Thoracic aorta (tissue), 2 donors: ENCODE results near the gene PELO. TPM values are rescaled to one million over a fixed set of nuclear protein-coding genes. Genes with fewer than 3 reads are reported as not detected.

Experiments used
- ATAC-seq: fragments of 150-250 bp; one replicate; pipeline ENCODE4 v1.8.0; 2017; ENCODE audit warnings: low read depth; ENCODE audit not compliant: insufficient number of reproducible peaks, low FRiP score
- DNase-seq: peaks from one replicate; pipeline ENCODE4 v3.0.0-alpha.2; 2020; ENCODE audit warnings: low spot score
- H3K27ac ChIP-seq, 2 donors: fragments of 200-600 bp; sonication (generic); 1 replicate in 1 of 2; 2 replicates in 1 of 2; pipeline ENCODE4 v1.5.1; 2016; ENCODE audit warnings: mild to moderate bottlenecking in 2 of 2, moderate library complexity in 2 of 2
- H3K27me3 ChIP-seq: fragments of 200-600 bp; sonication (generic); replicated peaks from 2 replicates; pipeline ENCODE4 v1.6.0; 2016; ENCODE audit warnings: mild to moderate bottlenecking; ENCODE audit not compliant: insufficient read depth
- H3K36me3 ChIP-seq: fragments of 200-600 bp; sonication (generic); one replicate; pipeline ENCODE4 v1.5.1; 2016
- H3K4me1 ChIP-seq, 2 donors: fragments of 200-600 bp; sonication (generic); 1 replicate in 1 of 2; 2 replicates in 1 of 2; pipeline versions ENCODE4 v1.5.1 to v1.6.0; 2016; ENCODE audit warnings: low read depth in 2 of 2, mild to moderate bottlenecking in 1 of 2; ENCODE audit not compliant: control insufficient read depth in 1 of 2
- H3K4me3 ChIP-seq: fragments of 200-600 bp; sonication (generic); 2 replicates; pipeline ENCODE4 v1.5.1; 2016; ENCODE audit warnings: mild to moderate bottlenecking
- H3K9me3 ChIP-seq: fragments of 200-600 bp; sonication (generic); 2 replicates; pipeline ENCODE4 v1.5.1; 2016
- total RNA-seq, 2 donors: library from RNA; depleted of rRNA; stranded (reverse); fragments of >200 nt; gene quantifications; one replicate each; pipeline versions ENCODE4 v1.1.0 to v1.2.3, GENCODE V29; 2016
- TF ChIP-seq, protein P1 (sequence below): fragments of 200-600 bp; sonication (generic); IDR thresholded peaks from one replicate; pipeline ENCODE4 v1.5.1; 2019; ENCODE audit warnings: antibody characterized with exemption

PELO gene
- total RNA-seq, 2 donors from 2014 or later = 28.8 to 44.7 TPM

DNA sequence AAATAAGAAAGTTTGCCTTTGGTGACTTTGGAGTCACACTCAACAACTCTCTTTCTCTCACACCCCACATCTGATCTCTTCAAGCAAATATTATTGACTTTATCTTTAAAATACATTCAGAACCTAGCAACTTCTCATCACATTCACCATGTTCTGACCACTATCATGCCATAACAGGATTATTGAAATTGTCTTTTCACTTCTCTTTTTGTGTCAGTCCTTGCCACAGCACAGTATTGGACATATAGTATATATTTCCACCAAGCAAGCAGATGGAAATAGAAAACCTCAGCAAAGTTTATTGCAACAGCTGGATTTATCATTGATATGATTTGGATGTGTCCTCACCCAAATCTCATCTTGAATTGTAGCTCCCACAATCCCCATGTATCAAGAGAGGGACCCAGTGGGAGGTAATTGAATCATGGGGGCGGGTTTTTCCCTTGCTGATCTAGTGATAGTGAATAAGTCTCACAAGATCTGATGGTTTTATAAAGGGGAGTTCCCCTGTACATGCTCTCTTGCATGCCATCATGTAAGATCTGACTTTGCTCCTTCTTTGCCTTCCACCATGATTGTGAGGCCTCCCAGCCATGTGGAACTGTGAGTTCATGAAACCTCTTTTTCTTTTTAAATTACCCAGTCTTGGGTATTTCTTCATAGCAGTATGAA is 26.9 kb upstream of the PELO start:
- H3K4me1 ChIP-seq = no peaks in the 10 kb centered on the region
- no peaks in the 10 kb centered on the region for H3K27me3 ChIP-seq
- no peak overlapping the region for H3K27ac ChIP-seq
- no peaks in the 10 kb centered on the region for H3K9me3 ChIP-seq
- TF ChIP-seq, protein P1, sequence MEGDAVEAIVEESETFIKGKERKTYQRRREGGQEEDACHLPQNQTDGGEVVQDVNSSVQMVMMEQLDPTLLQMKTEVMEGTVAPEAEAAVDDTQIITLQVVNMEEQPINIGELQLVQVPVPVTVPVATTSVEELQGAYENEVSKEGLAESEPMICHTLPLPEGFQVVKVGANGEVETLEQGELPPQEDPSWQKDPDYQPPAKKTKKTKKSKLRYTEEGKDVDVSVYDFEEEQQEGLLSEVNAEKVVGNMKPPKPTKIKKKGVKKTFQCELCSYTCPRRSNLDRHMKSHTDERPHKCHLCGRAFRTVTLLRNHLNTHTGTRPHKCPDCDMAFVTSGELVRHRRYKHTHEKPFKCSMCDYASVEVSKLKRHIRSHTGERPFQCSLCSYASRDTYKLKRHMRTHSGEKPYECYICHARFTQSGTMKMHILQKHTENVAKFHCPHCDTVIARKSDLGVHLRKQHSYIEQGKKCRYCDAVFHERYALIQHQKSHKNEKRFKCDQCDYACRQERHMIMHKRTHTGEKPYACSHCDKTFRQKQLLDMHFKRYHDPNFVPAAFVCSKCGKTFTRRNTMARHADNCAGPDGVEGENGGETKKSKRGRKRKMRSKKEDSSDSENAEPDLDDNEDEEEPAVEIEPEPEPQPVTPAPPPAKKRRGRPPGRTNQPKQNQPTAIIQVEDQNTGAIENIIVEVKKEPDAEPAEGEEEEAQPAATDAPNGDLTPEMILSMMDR = no peak
- no peak for ATAC-seq
- H3K4me3 ChIP-seq = no peak overlapping the region
- DNase-seq = no peak
- no peaks in the 10 kb centered on the region for H3K36me3 ChIP-seq

DNA sequence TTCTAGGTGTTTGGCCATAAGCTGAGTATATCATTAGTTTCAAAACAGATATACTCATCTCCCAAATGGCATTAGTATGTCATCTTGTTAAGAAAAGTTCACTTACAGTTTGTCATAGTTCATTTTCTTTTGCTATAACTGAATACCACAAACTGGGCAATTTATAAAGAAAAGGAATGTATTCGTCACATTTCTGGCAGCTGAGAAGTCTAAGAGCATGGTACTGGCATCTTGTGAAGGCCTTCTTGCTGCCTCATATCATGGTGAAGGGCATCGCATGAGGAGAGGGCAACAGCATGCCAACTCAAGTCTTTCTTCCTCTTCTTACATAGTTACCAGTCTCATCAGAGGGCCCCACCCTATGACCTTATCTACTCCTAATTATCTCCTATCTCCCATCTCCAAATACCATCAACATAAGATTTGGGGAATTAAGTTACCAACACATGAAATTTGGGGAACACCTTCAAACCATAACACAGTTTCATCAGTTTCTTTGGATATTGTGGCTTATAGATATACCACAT is 20.4 kb upstream of the PELO start:
- Histone ChIP-seq H3K4me1 (peaks cover 0 to 11% of the 10 kb centered on the region in 2 donors), H3K36me3 (no peaks in the 10 kb centered on the region), H3K27me3 (no peaks in the 10 kb centered on the region), H3K9me3 (no peaks in the 10 kb centered on the region), H3K4me3 (no peak overlapping the region), H3K27ac (no peak overlapping the region)
- TF ChIP-seq, protein P1 = no peak
- ATAC-seq = no peak
- DNase-seq = no peak

DNA sequence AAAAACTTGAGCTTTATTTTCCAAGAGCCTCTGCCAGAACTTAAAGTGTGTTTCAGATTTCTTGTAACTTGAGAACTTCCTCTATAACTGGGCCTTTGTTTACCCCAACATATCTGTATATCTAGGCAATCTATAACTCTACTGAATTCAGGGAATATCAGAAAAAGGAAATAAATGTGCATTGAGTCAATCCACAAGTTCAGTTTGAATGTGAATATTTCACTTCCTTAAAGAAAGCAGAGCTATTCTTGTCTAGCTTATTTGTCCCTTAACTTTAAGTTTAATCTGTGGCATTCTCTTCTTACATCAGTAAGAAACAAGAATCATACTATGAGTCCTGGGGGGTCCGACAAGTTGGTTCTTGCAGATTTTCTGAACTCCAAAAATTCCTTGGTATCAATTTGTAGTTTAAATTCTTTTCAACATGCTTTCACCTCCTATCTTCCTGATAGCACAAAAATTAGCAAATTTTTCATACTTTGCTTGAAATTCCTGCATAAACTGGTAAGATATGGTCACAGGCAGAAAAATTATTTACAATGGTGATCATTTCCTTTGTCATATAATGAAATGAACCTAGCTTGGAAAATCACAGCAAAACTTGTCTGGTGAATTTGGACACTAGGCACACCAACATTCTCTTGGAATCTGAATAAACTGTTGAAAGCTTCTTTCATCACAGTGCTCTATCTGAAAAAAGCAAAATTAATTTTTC is 19.8 kb upstream of the PELO start:
- TF ChIP-seq, protein P1 = no peak
- DNase-seq = no peak
- no peak for ATAC-seq
- Histone ChIP-seq H3K27me3 (no peaks in the 10 kb centered on the region), H3K4me3 (no peak overlapping the region), H3K36me3 (no peaks in the 10 kb centered on the region), H3K4me1 (peaks cover 0 to 11% of the 10 kb centered on the region in 2 donors), H3K9me3 (no peaks in the 10 kb centered on the region), H3K27ac (no peak overlapping the region)

DNA sequence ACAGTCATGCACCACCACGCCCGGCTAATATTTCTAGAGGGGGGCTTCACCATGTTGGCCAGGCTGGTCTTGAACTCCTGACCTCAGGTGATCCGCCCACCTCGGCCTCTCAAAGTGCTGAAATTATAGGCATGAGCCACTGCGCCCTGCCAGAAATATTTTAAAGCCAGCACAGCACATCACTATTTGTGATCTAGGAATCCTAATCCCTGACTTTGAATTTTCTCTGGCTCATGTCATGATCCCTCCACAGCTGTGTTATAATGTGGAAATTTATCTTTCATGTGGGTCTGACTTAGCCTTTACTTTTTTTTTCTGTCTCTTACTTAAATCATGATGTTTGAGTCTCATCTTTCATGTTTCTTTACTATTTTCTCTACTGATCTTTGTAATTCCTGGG is 18.7 kb upstream of the PELO start:
- Histone ChIP-seq H3K4me3 (no peak overlapping the region), H3K27me3 (no peaks in the 10 kb centered on the region), H3K27ac (no peak overlapping the region), H3K9me3 (no peaks in the 10 kb centered on the region), H3K36me3 (no peaks in the 10 kb centered on the region), H3K4me1 (peaks cover 0 to 11% of the 10 kb centered on the region in 2 donors)
- ATAC-seq (no peak), DNase-seq (no peak)
- TF ChIP-seq, protein P1 = no peak

DNA sequence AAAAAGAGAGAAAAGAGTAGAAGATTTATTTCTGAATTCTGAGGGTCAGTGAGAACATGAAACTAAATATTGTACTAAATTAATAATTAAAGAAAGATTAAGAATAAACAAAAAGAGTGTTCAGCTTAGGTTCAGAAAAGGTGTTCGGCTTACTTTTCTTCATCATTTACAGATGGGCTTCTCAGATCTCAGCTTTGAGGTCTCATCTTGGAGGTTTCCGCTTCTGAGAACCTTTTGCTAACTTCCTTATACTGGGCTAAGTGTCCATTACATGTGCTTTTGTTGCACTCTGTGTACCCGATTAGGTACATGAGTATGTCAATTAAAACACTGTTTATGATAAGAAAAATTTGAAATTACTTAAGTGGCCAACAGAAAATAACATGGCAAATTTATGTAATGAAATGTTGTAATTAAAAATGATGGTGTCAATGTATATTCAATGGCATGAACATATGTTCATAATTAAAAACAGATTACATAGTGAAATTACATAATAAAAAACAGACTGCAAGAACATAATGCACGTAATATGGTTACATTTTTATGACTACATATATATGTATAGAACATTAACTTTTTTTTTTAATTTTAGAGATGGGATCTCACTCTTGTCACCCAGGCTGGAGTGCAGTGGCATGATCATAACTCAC is 17.3 kb upstream of the PELO start:
- H3K9me3 ChIP-seq = no peaks in the 10 kb centered on the region
- H3K4me3 ChIP-seq = no peak overlapping the region
- TF ChIP-seq, protein P1 = no peak
- no peak for DNase-seq
- ATAC-seq = no peak
- H3K36me3 ChIP-seq = no peaks in the 10 kb centered on the region
- H3K27me3 ChIP-seq = no peaks in the 10 kb centered on the region
- H3K4me1 ChIP-seq = peaks cover 0 to 11% of the 10 kb centered on the region in 2 donors
- H3K27ac ChIP-seq = no peak overlapping the region
